Adrenal gland (tissue), 12 donors: ENCODE results near the gene RAP1GAP2. TPM values are rescaled to one million over a fixed set of nuclear protein-coding genes. Genes with fewer than 3 reads are reported as not detected.

Source experiments
- DNase-seq, 7 donors: peaks; one replicate each; pipeline ENCODE4 v3.0.0-alpha.2; 2019 to 2020
- H3K27ac ChIP-seq, 5 donors: fragments of 200-600 bp; sonication (generic) in 4 of 5; 1 replicate in 3 of 5; 2 replicates in 2 of 5; pipeline versions ENCODE4 v1.5.1 to v1.8.0; 2016 to 2020; ENCODE audit warnings: mild to moderate bottlenecking in 1 of 5
- H3K27me3 ChIP-seq: fragments of 200-600 bp; 2 replicates; pipeline ENCODE4 v1.8.0; 2021
- H3K36me3 ChIP-seq, 2 donors: fragments of 200-600 bp; replicated peaks in 1 of 2; 1 replicate in 1 of 2; 2 replicates in 1 of 2; pipeline versions ENCODE4 v1.5.1 to v1.8.0; 2018 to 2022
- H3K4me1 ChIP-seq, 2 donors: fragments of 200-600 bp; replicated peaks in 1 of 2; 1 replicate in 1 of 2; 2 replicates in 1 of 2; pipeline versions ENCODE4 v1.5.1 to v1.8.0; 2018 to 2021
- H3K4me3 ChIP-seq, 4 donors: fragments of 200-600 bp; sonication (generic) in 3 of 4; one replicate each; pipeline ENCODE4 v1.5.1; 2016 to 2018
- H3K9me3 ChIP-seq, 3 donors: fragments of 200-600 bp; sonication (generic) in 1 of 3; replicated peaks in 1 of 3; 1 replicate in 2 of 3; 2 replicates in 1 of 3; pipeline versions ENCODE4 v1.5.1 to v1.8.0; 2016 to 2021
- POLR2A ChIP-seq, 2 donors: fragments of 450-650 bp; IDR thresholded peaks; one replicate each; pipeline ENCODE4 v1.6.1; 2017; ENCODE audit warnings: antibody characterized with exemption in 2 of 2, mild to moderate bottlenecking in 2 of 2, moderate library complexity in 1 of 2
- WGBS, 4 donors: extraction: QIAGEN DNeasy Blood & Tissue Kit in 2 of 4; methylation state at CpG; one replicate each; pipeline versions ENCODE4 v1.1.5 to v1.1.7; 2013 to 2017; 5-methylcytosine and 5-hydroxymethylcytosine counted together
- intact Hi-C, 2 donors: fragments of 100-400 bp; cut with DNase I; formaldehyde crosslinking; loops; one replicate each; pipeline versions ENCODE4 v1.14.1 to v1.15.0; 2022 to 2023
- polyA plus RNA-seq, 3 donors: library from polyadenylated mRNA; stranded (reverse); fragments of 200-250 nt in 2 of 3; fragments of 350-450 nt in 1 of 3; fragmentation: Illumina TruSeq in 1 of 3; extraction: RNeasy Lipid Tissue Mini Kit (QIAGEN cat#74804) in 1 of 3; gene quantifications; one replicate each; pipeline ENCODE4 v1.2.3, GENCODE V29; 2013 to 2014
- total RNA-seq, 9 donors: library from RNA; depleted of rRNA in 4 of 9; stranded (reverse); fragments of >200 nt in 4 of 9; fragments of 120-200 nt in 1 of 9; fragmentation: NEBNext Ultra II Directional in 1 of 9; extraction: Animal tissue kit (Norgen Biotek cat#: 25700) in 1 of 9; gene quantifications; one replicate each; pipeline versions ENCODE4 v1.1.0 to v1.2.4, GENCODE V29; 2013 to 2023
- TF ChIP-seq, protein P1 (sequence below), 6 experiments: fragments of 450-650 bp in 4 of 6; fragments of 200-600 bp in 2 of 6; sonication (generic) in 1 of 6; IDR thresholded peaks; 1 replicate in 5 of 6; 2 replicates in 1 of 6; pipeline versions ENCODE4 v1.5.1 to v1.8.0; 2016 to 2021; ENCODE audit warnings: antibody characterized with exemption in 6 of 6, mild to moderate bottlenecking in 2 of 6, moderate library complexity in 1 of 6
- donor health status: healthy with polysubstance abuse.
- donor health status: Bipolar disorder and iron deficiency.
- donor health status: DM: yes; HTN: yes; CAD: no.
- donor health status: DM: no; HTN: no; CAD: no.
- donor health status: DM: no; HTN: no; CAD: no.
- donor health status: DM: yes; HTN: yes; CAD: no.

RAP1GAP2 gene
- total and polyA plus RNA-seq, 12 donors, result 4.2 to 20.4 (median 6.9) TPM

DNA sequence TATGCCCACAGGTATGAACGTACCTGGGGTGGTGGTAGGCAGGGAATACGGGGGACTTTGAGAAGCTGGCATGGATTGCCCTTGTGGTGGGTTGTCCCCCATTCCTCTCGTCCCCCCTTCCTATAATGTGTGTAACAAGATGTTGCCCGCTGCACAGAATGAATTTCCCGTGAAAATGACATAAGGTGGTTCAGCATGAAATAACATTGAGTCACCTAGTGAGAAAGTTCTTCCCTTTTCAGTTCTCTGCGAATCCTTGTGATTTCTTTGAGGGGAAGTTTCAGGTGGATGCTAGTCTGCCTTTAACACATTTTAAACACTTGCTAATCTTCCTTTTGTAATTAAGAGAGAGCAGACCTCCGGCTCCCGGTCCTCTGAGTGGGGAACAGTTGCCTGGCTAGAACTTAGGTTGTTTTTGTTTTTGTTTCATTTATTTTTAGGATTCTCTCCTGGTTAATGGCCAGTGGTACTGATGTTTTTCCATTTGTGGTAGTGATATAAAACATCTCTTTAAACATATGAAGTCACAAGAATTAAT, 58.9 kb downstream of the RAP1GAP2 start:
- Histone ChIP-seq H3K4me1 (peaks cover 9% of the 10 kb centered on the region in 2 donors), H3K27me3 (peaks cover 40% of the 10 kb centered on the region), H3K27ac (no peak overlapping the region), H3K36me3 (no peaks in the 10 kb centered on the region), H3K9me3 (no peaks in the 10 kb centered on the region), H3K4me3 (no peak overlapping the region)
- WGBS, 4 donors, result 25 to 34% (median 28%) methylated on average over 7 to 8 of the region's 8 CpGs
- intact Hi-C loops, result no loop called here
- TF ChIP-seq POLR2A (IDR thresholded peaks at IDR 0.05), result no peak
- TF ChIP-seq, protein P1, sequence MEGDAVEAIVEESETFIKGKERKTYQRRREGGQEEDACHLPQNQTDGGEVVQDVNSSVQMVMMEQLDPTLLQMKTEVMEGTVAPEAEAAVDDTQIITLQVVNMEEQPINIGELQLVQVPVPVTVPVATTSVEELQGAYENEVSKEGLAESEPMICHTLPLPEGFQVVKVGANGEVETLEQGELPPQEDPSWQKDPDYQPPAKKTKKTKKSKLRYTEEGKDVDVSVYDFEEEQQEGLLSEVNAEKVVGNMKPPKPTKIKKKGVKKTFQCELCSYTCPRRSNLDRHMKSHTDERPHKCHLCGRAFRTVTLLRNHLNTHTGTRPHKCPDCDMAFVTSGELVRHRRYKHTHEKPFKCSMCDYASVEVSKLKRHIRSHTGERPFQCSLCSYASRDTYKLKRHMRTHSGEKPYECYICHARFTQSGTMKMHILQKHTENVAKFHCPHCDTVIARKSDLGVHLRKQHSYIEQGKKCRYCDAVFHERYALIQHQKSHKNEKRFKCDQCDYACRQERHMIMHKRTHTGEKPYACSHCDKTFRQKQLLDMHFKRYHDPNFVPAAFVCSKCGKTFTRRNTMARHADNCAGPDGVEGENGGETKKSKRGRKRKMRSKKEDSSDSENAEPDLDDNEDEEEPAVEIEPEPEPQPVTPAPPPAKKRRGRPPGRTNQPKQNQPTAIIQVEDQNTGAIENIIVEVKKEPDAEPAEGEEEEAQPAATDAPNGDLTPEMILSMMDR (IDR thresholded peaks at IDR 0.05), result no peak
- DNase-seq, result no peak

GRCh38 chr17:2856727-2857126, 60.5 kb downstream of the RAP1GAP2 start:
- H3K27ac ChIP-seq, result no peak overlapping the region
- intact Hi-C loops, result no loop called here
- WGBS, 4 donors, result 69 to 89% (median 77%) methylated on average over 4 to 5 of the region's 5 CpGs
- TF ChIP-seq, protein P1 (IDR thresholded peaks at IDR 0.05), result no peak
- TF ChIP-seq POLR2A (IDR thresholded peaks at IDR 0.05), result no peak
- peaks cover 9% of the 10 kb centered on the region in 2 donors for H3K4me1 ChIP-seq
- no peaks in the 10 kb centered on the region for H3K9me3 ChIP-seq
- H3K4me3 ChIP-seq, result no peak overlapping the region
- no peaks in the 10 kb centered on the region for H3K36me3 ChIP-seq
- peaks cover 40% of the 10 kb centered on the region for H3K27me3 ChIP-seq
- DNase-seq, result no peak

- Histone ChIP-seq H3K27ac (no peak overlapping the region), H3K9me3 (no peaks in the 10 kb centered on the region), H3K4me3 (no peak overlapping the region), H3K36me3 (no peaks in the 10 kb centered on the region), H3K27me3 (peaks cover 31% of the 10 kb centered on the region), H3K4me1 (no peaks in the 10 kb centered on the region)
- intact Hi-C loops, result no loop called here
- TF ChIP-seq, protein P1 (IDR thresholded peaks at IDR 0.05), result no peak
- TF ChIP-seq POLR2A (IDR thresholded peaks at IDR 0.05), result no peak
- 66 to 86% (median 73%) methylated on average over 2 to 4 of the region's 4 CpGs for WGBS, 4 donors
- DNase-seq, result no peak
Observed at GRCh38 chr17:2860045-2860444, 63.8 kb downstream of the RAP1GAP2 start.

DNA sequence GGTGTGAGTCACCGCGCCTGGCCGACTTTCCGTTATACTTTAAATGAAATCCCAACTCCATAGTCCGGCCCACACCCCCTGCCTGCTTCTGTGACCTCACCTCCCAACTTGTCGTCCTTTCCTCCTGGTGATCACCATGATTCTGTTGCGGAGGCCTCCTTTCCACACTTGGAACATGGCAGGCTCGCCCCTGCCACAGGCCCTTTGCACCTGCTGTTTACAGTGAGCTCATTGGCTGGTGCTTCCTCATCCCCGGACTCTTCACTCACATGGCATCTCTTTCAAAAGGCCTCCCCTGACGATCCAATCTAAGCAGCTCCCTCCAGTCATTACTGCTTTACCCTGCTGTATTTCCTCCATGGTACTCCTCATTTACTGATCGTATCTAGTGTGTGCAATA, 64.6 kb downstream of the RAP1GAP2 start:
- 90 to 94% (median 91%) methylated on average over 11 of the region's 11 CpGs for WGBS, 4 donors

More for the DNA sequence above, 64.6 kb downstream of the RAP1GAP2 start:
- Histone ChIP-seq H3K4me3 (no peak overlapping the region), H3K36me3 (no peaks in the 10 kb centered on the region), H3K9me3 (no peaks in the 10 kb centered on the region), H3K27me3 (peaks cover 23% of the 10 kb centered on the region), H3K4me1 (no peaks in the 10 kb centered on the region), H3K27ac (no peak overlapping the region)
- intact Hi-C loops, result no loop called here
- no peak for DNase-seq
- no peak for TF ChIP-seq POLR2A (IDR thresholded peaks at IDR 0.05)
- TF ChIP-seq, protein P1 (IDR thresholded peaks at IDR 0.05), result no peak
